Measurements from ENCODE around the gene GJB3. TPM values are rescaled to one million over a fixed set of nuclear protein-coding genes. Genes with fewer than 3 reads are reported as not detected.
A peak's percentile ranks its signal among the peaks of the same experiment; 100 is the strongest.

Gene GJB3
- total and polyA plus RNA-seq, 9 of the 15 experiments (the other 6 are each of a cell fraction or from before 2014, with no cell fraction given), result not detected

DNA sequence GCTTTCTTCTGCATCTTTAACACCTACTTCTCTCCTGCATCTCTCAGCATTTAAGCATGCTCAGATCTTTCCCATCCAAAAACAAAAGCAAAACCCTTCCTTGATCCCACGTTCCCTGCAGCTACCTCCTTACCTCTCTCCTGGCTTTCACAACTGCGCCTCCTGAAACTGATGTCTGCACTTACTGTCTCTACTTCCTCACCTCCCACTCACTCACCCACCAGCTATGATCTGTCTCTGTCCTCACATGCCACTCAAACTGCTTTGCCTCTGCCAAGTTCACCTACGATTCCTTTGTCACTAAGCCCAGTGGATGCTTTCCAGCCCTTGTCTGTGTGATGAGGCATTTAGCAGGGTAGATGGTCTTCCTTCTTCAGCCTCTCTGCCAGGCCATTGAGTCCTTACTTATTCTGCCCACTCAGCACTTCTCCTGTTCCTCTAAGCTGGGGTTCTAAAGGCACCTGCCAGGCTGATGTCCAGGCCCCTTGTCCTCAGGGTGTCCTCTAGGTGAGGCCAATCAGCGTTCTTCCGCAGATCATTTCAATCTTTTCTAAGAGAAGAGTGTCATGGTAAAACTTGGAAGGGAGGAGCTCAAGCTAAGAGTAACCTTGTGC lies 10.0 kb upstream of the GJB3 start:
- ATAC-seq (no peak), DNase-seq (ENCODE audit: extremely low read depth in 1 of 4, low spot score in 3 of 4) (no peak), FAIRE-seq (peak; percentile 19)
- Histone ChIP-seq H3K9me1 (ENCODE audit: control insufficient read depth, insufficient read depth, low read length) (no peaks in the 10 kb centered on the region), H4K20me1 (replicated peaks; ENCODE audit: control insufficient read depth, insufficient read depth, low read length) (0 out of 2 replicates have a peak, but pooled peaks cover under 1% of the 10 kb centered on the region), H3K79me2 (ENCODE audit: control insufficient read depth, insufficient read depth, low read length) (no peaks in the 10 kb centered on the region), H3K27ac (ENCODE audit: extremely low read depth, low read depth, low read length) (no peak overlapping the region), H2AFZ (ENCODE audit: low read depth, low read length) (no peak overlapping the region), H3K9me3 (replicated peaks; ENCODE audit: control insufficient read depth, insufficient read depth, low read depth, low read length) (no peaks in the 10 kb centered on the region), H3K4me2 (ENCODE audit: insufficient read depth, low read length) (no peak overlapping the region), H3K27me3 (ENCODE audit: control insufficient read depth in 2 of 2, insufficient read depth in 2 of 2, low read length in 2 of 2) (peaks cover 29 to 33% of the 10 kb centered on the region in 2 experiments), H3K4me3 (no peak overlapping the region), H3K36me3 (ENCODE audit: control insufficient read depth, insufficient read depth, low read length) (no peaks in the 10 kb centered on the region), H3K9ac (ENCODE audit: insufficient read depth in 1 of 2, low read depth in 2 of 2, low read length in 2 of 2) (no peak overlapping the region), H3K4me1 (replicated peaks in 1 of 2; ENCODE audit: control insufficient read depth in 2 of 2, insufficient read depth in 2 of 2, low read length in 2 of 2) (no peaks in the 10 kb centered on the region)
- 3% methylated on average over 5 of the region's 5 CpGs for WGBS (ENCODE audit: insufficient coverage, low coverage, missing lambda C conversion rate)
- no TSS peak for BruUV-seq (replicated peaks)
- intact Hi-C loops (cut with micrococcal nuclease) (no loop called here), in situ Hi-C loops (cut with MboI) (no loop called here)
- POLR2A ChIA-PET, result interaction anchor here (0.8 kb wide), 1 partner anchor 14 kb away, joined by 3 read pairs; no protein-coding TSS in a partner anchor
- CTCF ChIA-PET (ENCODE audit: low intra/inter-chr PET ratio), result no interaction called here
- TF ChIP-seq ZNF316 (IDR thresholded peaks at IDR 0.05) (peak; percentile 77), MAFF (IDR thresholded peaks at IDR 0.05; ENCODE audit: low read length) (peak; percentile 59), ZNF511 (CRISPR knock-in tag; IDR thresholded peaks at IDR 0.05) (no peak), RBM14 (IDR thresholded peaks at IDR 0.05; ENCODE audit: borderline replicate concordance, insufficient read depth, low read depth, low read length) (no peak), RBM34 (IDR thresholded peaks at IDR 0.05; ENCODE audit: borderline replicate concordance, insufficient read depth, low read length) (no peak), CREB5 (CRISPR knock-in tag; IDR thresholded peaks at IDR 0.05) (no peak), NBN (IDR thresholded peaks at IDR 0.05; ENCODE audit: low read depth) (no peak), HOXB6 (CRISPR knock-in tag; IDR thresholded peaks at IDR 0.05; ENCODE audit: borderline replicate concordance) (no peak), SIX5 (IDR thresholded peaks at IDR 0.05; ENCODE audit: borderline replicate concordance in 1 of 2, insufficient read depth in 1 of 2, low read depth in 1 of 2, low read length in 2 of 2) (no peak), TBP (optimal IDR thresholded peaks at IDR 0.05; ENCODE audit: low read depth, low read length) (no peak), ZSCAN32 (CRISPR knock-in tag; IDR thresholded peaks at IDR 0.05) (no peak), SMARCA5 (IDR thresholded peaks at IDR 0.05) (no peak), MAFG (tag; conservative IDR thresholded peaks at IDR 0.05) (peak; percentile 67), MAFK (IDR thresholded peaks at IDR 0.05; ENCODE audit: low read length) (peak; percentile 68), RFX5 (IDR thresholded peaks at IDR 0.05; ENCODE audit: low read depth, low read length) (no peak), NFIX (CRISPR knock-in tag; IDR thresholded peaks at IDR 0.05; ENCODE audit: low read depth) (no peak), ADNP (tag; IDR thresholded peaks at IDR 0.05) (no peak), C11orf30 (IDR thresholded peaks at IDR 0.05; ENCODE audit: low read depth) (peak; percentile 73), CBX8 (IDR thresholded peaks at IDR 0.05; ENCODE audit: borderline replicate concordance, extremely low read depth, low read depth, low read length, poor library complexity, severe bottlenecking) (no peak)

Data from K562 (cell line).